VCaP (cell line): ENCODE data around the gene NPAT.
A peak's percentile ranks its signal among the peaks of the same experiment; 100 is the strongest.

Source experiments
- H3K27ac ChIP-seq: fragments of 450-650 bp; 2 replicates; pipeline ENCODE4 v1.5.1; 2017
- TF ChIP-seq, protein P1 (sequence below): fragments of 450-650 bp; conservative IDR thresholded peaks from 2 replicates; pipeline ENCODE4 v1.5.1; 2017; ENCODE audit warnings: mild to moderate bottlenecking, moderate library complexity

The NPAT gene

DNA sequence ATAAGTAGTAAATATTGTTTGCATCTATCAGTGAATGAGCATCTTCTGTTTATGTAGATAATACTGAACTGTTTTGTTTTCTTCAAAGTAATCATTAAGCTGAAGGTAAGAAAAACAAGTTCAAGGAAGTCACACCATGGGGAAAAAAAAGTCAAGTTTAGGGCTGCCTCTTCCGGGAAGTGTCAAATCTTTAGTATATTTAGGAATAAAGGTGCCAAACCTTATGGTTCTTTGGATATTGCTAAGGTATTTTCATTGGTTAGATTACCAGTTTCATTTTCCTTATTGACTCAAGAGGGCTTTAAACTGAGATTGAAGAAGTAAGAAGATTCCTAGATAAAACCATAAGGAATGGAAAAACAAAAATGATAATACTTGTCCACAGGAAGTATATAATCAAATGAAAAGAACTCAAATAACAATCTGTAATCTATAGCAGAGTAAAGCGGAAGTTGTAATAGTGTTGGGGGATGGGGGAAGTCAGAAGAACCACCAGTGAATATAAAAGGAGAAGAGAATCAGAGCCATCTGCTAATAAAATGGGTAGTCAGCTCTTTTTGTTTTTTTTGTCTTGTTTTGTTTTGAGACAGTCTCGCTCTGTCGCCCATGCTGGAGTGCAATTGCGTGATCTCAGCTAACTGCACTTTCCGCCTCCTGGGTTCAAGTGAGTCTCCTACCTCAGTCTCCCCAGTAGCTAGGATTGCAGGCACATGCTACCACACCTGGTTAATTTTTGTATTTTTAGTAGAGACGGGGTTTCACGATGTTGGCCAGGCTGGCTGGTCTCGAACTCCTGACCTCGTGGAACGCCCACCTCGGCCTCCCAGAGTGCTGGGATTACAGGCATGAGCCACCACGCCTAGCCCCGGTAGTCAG lies 2.7 kb upstream of the NPAT start:
- TF ChIP-seq, protein P1, sequence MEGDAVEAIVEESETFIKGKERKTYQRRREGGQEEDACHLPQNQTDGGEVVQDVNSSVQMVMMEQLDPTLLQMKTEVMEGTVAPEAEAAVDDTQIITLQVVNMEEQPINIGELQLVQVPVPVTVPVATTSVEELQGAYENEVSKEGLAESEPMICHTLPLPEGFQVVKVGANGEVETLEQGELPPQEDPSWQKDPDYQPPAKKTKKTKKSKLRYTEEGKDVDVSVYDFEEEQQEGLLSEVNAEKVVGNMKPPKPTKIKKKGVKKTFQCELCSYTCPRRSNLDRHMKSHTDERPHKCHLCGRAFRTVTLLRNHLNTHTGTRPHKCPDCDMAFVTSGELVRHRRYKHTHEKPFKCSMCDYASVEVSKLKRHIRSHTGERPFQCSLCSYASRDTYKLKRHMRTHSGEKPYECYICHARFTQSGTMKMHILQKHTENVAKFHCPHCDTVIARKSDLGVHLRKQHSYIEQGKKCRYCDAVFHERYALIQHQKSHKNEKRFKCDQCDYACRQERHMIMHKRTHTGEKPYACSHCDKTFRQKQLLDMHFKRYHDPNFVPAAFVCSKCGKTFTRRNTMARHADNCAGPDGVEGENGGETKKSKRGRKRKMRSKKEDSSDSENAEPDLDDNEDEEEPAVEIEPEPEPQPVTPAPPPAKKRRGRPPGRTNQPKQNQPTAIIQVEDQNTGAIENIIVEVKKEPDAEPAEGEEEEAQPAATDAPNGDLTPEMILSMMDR: no peak
- H3K27ac ChIP-seq: peak overlapping the region; percentile 89

DNA sequence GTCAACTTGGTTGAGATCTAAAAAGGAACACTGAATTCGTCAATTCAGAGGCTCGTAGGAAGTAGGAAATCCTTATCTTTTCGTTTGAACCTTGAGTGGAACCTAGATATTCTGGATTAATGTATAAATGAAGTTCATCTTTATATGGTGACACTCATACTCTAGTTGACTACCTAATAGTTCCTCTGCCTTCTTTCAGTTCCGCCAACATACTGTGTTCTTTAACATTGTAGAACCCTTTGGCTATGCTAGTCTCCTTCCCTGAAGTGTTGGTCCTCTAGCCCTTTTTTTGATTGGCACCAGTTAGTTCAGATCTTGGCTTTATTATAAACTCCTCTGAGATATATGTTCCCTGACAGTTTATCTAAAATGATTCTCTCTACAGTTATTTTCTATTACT lies 1.9 kb upstream of the NPAT start:
- peak overlapping the region; percentile 89 for H3K27ac ChIP-seq
- TF ChIP-seq, protein P1: no peak

GRCh38 chr11:108223348-108224149 lies 1.1 kb upstream of the NPAT start:
- TF ChIP-seq, protein P1: no peak

GRCh38 chr11:108221911-108222573 lies 396 bp downstream of the NPAT start:
- H3K27ac ChIP-seq: peak overlapping the region; percentile 89
- TF ChIP-seq, protein P1: no peak

More at GRCh38 chr11:108223348-108224149, 1.1 kb upstream of the NPAT start:
- H3K27ac ChIP-seq: peak overlapping the region; percentile 89

- peak overlapping the region; percentile 89 for H3K27ac ChIP-seq
- TF ChIP-seq, protein P1: no peak
Measured at GRCh38 chr11:108221371-108221770, 1.1 kb downstream of the NPAT start.

DNA sequence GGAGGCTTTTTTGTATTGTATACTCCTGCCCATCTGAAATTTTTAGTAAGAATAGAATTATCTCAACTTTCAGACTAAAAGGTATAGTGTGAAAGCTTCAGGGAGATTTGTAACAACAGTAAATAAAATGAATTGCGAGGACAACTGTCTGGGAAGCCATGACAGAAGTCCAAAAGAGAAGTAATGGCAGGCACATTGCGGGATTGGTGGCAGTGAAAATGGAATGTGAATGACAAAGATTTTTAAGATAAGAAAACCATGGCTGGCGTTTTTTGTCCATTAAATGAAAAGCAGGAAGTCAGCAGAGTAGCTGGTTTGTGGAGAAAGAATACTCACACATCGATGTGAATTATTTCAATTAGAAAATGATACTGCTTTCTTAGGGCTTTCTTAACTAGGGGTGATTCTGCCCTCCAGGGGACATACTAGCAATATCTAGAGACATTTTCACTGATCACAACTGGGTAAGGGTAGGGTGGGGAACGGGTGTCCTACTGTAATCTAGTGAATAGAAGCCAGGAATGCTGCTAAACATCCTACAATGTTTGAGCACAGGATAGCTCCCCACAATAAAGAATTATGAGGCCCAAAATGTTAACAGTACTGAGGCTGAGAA lies 1.6 kb downstream of the NPAT start:
- peak overlapping the region; percentile 89 for H3K27ac ChIP-seq
- TF ChIP-seq, protein P1: no peak
